Adipocyte (in vitro differentiated cells): ENCODE data around the gene PXT1.
"Not testable (repeated sequence)": the region's sequence is repeated elsewhere in the genome, so short reads cannot be mapped to it uniquely, and the experiment has no call there.

ENCODE experiments used
- DNase-seq: peaks from one replicate; pipeline ENCODE4 v3.0.0-alpha.2; 2015; ENCODE audit warnings: low read depth
- H3K27me3 ChIP-seq: replicated peaks from 2 replicates; pipeline ENCODE4 v1.7.0; 2013; ENCODE audit warnings: mild to moderate bottlenecking, low read length, moderate library complexity; ENCODE audit not compliant: control insufficient read depth, insufficient read depth
- H3K36me3 ChIP-seq: 2 replicates; pipeline ENCODE4 v1.7.0; 2013; ENCODE audit warnings: low read length, mild to moderate bottlenecking, moderate library complexity; ENCODE audit not compliant: control insufficient read depth, insufficient read depth, severe bottlenecking
- H3K4me1 ChIP-seq: 2 replicates; pipeline ENCODE4 v1.7.0; 2013; ENCODE audit warnings: mild to moderate bottlenecking, low read length, moderate library complexity; ENCODE audit not compliant: control insufficient read depth, insufficient read depth
- H3K4me3 ChIP-seq: 2 replicates; pipeline ENCODE4 v1.7.0; 2013; ENCODE audit warnings: mild to moderate bottlenecking, low read length, moderate library complexity
- H3K9ac ChIP-seq: 2 replicates; pipeline ENCODE4 v1.7.0; 2013; ENCODE audit warnings: mild to moderate bottlenecking, low read length, moderate library complexity
- H3K9me3 ChIP-seq: 2 replicates; pipeline ENCODE4 v1.7.0; 2013; ENCODE audit warnings: mild to moderate bottlenecking, low read length, moderate library complexity; ENCODE audit not compliant: control insufficient read depth

Gene PXT1

GRCh38 chr6:36469148-36469661, 26.6 kb upstream of the PXT1 start:
- H3K9ac ChIP-seq: no peak overlapping the region
- no peaks in the 10 kb centered on the region for H3K27me3 ChIP-seq
- H3K4me3 ChIP-seq: no peak overlapping the region
- DNase-seq: no peak
- H3K4me1 ChIP-seq: peaks cover 7% of the 10 kb centered on the region
- no peaks in the 10 kb centered on the region for H3K9me3 ChIP-seq
- peaks cover 25% of the 10 kb centered on the region for H3K36me3 ChIP-seq

- Histone ChIP-seq H3K36me3 (peaks cover 25% of the 10 kb centered on the region), H3K9ac (no peak overlapping the region), H3K27me3 (no peaks in the 10 kb centered on the region), H3K4me3 (no peak overlapping the region), H3K9me3 (no peaks in the 10 kb centered on the region), H3K4me1 (peaks cover 18% of the 10 kb centered on the region)
- no peak for DNase-seq
Observed at GRCh38 chr6:36467625-36468024, 25.0 kb upstream of the PXT1 start.

GRCh38 chr6:36464233-36464632, 21.6 kb upstream of the PXT1 start:
- peaks cover 24% of the 10 kb centered on the region for H3K4me1 ChIP-seq
- H3K27me3 ChIP-seq: no peaks in the 10 kb centered on the region
- no peaks in the 10 kb centered on the region for H3K9me3 ChIP-seq
- no peak overlapping the region for H3K4me3 ChIP-seq
- DNase-seq: no peak
- H3K36me3 ChIP-seq: peaks cover 6% of the 10 kb centered on the region
- H3K9ac ChIP-seq: no peak overlapping the region

GRCh38 chr6:36463676-36464075, 21.0 kb upstream of the PXT1 start:
- Histone ChIP-seq H3K9me3 (no peaks in the 10 kb centered on the region), H3K4me3 (no peak overlapping the region), H3K27me3 (no peaks in the 10 kb centered on the region), H3K4me1 (peaks cover 24% of the 10 kb centered on the region), H3K9ac (no peak overlapping the region), H3K36me3 (peaks cover 6% of the 10 kb centered on the region)
- DNase-seq: peak; percentile 47

GRCh38 chr6:36461646-36462045, 19.0 kb upstream of the PXT1 start:
- H3K9ac ChIP-seq: no peak overlapping the region
- DNase-seq: no peak
- peaks cover 6% of the 10 kb centered on the region for H3K36me3 ChIP-seq
- no peaks in the 10 kb centered on the region for H3K27me3 ChIP-seq
- H3K4me1 ChIP-seq: peaks cover 24% of the 10 kb centered on the region
- no peak overlapping the region for H3K4me3 ChIP-seq
- no peaks in the 10 kb centered on the region for H3K9me3 ChIP-seq

- DNase-seq: no peak
- peaks cover 6% of the 10 kb centered on the region for H3K36me3 ChIP-seq
- no peak overlapping the region for H3K9ac ChIP-seq
- H3K9me3 ChIP-seq: no peaks in the 10 kb centered on the region
- no peak overlapping the region for H3K4me3 ChIP-seq
- H3K4me1 ChIP-seq: peaks cover 24% of the 10 kb centered on the region
- H3K27me3 ChIP-seq: no peaks in the 10 kb centered on the region
Observed at GRCh38 chr6:36460916-36461315, 18.3 kb upstream of the PXT1 start.

GRCh38 chr6:36459501-36459900, 16.8 kb upstream of the PXT1 start:
- no peak overlapping the region for H3K9ac ChIP-seq
- H3K27me3 ChIP-seq: no peaks in the 10 kb centered on the region
- no peak for DNase-seq
- H3K9me3 ChIP-seq: no peaks in the 10 kb centered on the region
- peaks cover 21% of the 10 kb centered on the region for H3K4me1 ChIP-seq
- no peak overlapping the region for H3K4me3 ChIP-seq
- peaks cover 6% of the 10 kb centered on the region for H3K36me3 ChIP-seq

GRCh38 chr6:36455486-36456027, 12.9 kb upstream of the PXT1 start:
- Histone ChIP-seq H3K9me3 (no peaks in the 10 kb centered on the region), H3K4me1 (peaks cover 7% of the 10 kb centered on the region), H3K9ac (no peak overlapping the region), H3K36me3 (peaks cover 6% of the 10 kb centered on the region), H3K27me3 (no peaks in the 10 kb centered on the region), H3K4me3 (no peak overlapping the region)
- DNase-seq: no peak

- not testable (repeated sequence) for H3K27me3 ChIP-seq, H3K9me3 ChIP-seq, H3K36me3 ChIP-seq, H3K9ac ChIP-seq, H3K4me1 ChIP-seq, DNase-seq, H3K4me3 ChIP-seq
Observed at GRCh38 chr6:36452897-36453296, 10.2 kb upstream of the PXT1 start.

- not testable (repeated sequence) for H3K9me3 ChIP-seq, H3K4me3 ChIP-seq, DNase-seq, H3K27me3 ChIP-seq, H3K9ac ChIP-seq, H3K36me3 ChIP-seq
- peaks cover 15% of the 10 kb centered on the region for H3K4me1 ChIP-seq
Observed at GRCh38 chr6:36449173-36449572, 6.5 kb upstream of the PXT1 start.

- peaks cover 4% of the 10 kb centered on the region for H3K36me3 ChIP-seq
- DNase-seq: no peak
- no peaks in the 10 kb centered on the region for H3K9me3 ChIP-seq
- H3K9ac ChIP-seq: no peak overlapping the region
- H3K27me3 ChIP-seq: no peaks in the 10 kb centered on the region
- H3K4me1 ChIP-seq: peaks cover 37% of the 10 kb centered on the region
- no peak overlapping the region for H3K4me3 ChIP-seq
Observed at GRCh38 chr6:36445621-36446020, 3.0 kb upstream of the PXT1 start.

GRCh38 chr6:36444470-36444869, 1.8 kb upstream of the PXT1 start:
- Histone ChIP-seq H3K4me3 (peak overlapping the region; percentile 99), H3K27me3 (no peaks in the 10 kb centered on the region), H3K4me1 (peaks cover 37% of the 10 kb centered on the region), H3K36me3 (peaks cover 4% of the 10 kb centered on the region), H3K9ac (peak overlapping the region; percentile 99), H3K9me3 (no peaks in the 10 kb centered on the region)
- DNase-seq: peak; percentile 86
